Inferior parietal cortex (tissue), 1 donor: ENCODE results near the gene USP35.
"Not testable (repeated sequence)": the region's sequence is repeated elsewhere in the genome, so short reads cannot be mapped to it uniquely, and the experiment has no call there.

ENCODE experiments used
- DNase-seq: peaks from one replicate; pipeline ENCODE4 v3.0.0-alpha.2; 2016; ENCODE audit errors: extremely low spot score

The USP35 gene

GRCh38 chr11:78233046-78233445 lies 44.3 kb downstream of the USP35 start:
- DNase-seq: not testable (repeated sequence)

- no peak for DNase-seq
Measured at GRCh38 chr11:78234006-78234405, 45.3 kb downstream of the USP35 start.

GRCh38 chr11:78237293-78238046 lies 48.8 kb downstream of the USP35 start:
- no peak for DNase-seq

GRCh38 chr11:78239781-78240180 lies 51.1 kb downstream of the USP35 start:
- DNase-seq: no peak

GRCh38 chr11:78241475-78241874 lies 52.8 kb downstream of the USP35 start:
- DNase-seq: no peak

GRCh38 chr11:78244080-78244479 lies 55.4 kb downstream of the USP35 start:
- no peak for DNase-seq

- DNase-seq: no peak
Measured at GRCh38 chr11:78244546-78245255, 56.0 kb downstream of the USP35 start.

- no peak for DNase-seq
Measured at GRCh38 chr11:78248191-78248590, 59.5 kb downstream of the USP35 start.

GRCh38 chr11:78248903-78249302 lies 60.2 kb downstream of the USP35 start:
- no peak for DNase-seq

GRCh38 chr11:78250099-78250498 lies 61.4 kb downstream of the USP35 start:
- DNase-seq: no peak

GRCh38 chr11:78251083-78251775 lies 62.5 kb downstream of the USP35 start:
- no peak for DNase-seq

GRCh38 chr11:78253797-78254196 lies 65.1 kb downstream of the USP35 start:
- DNase-seq: no peak

- DNase-seq: no peak
Measured at GRCh38 chr11:78254268-78254667, 65.5 kb downstream of the USP35 start.

GRCh38 chr11:78255919-78256318 lies 67.2 kb downstream of the USP35 start:
- no peak for DNase-seq

GRCh38 chr11:78256962-78257361 lies 68.2 kb downstream of the USP35 start:
- no peak for DNase-seq

- DNase-seq: no peak
Measured at GRCh38 chr11:78257654-78258053, 68.9 kb downstream of the USP35 start.

GRCh38 chr11:78259777-78260487 lies 71.2 kb downstream of the USP35 start:
- DNase-seq: no peak

GRCh38 chr11:78261367-78261766 lies 72.6 kb downstream of the USP35 start:
- DNase-seq: no peak

- no peak for DNase-seq
Measured at GRCh38 chr11:78261828-78262227, 73.1 kb downstream of the USP35 start.

GRCh38 chr11:78262238-78262637 lies 73.5 kb downstream of the USP35 start:
- no peak for DNase-seq

- DNase-seq: no peak
Measured at GRCh38 chr11:78262691-78263090, 74.0 kb downstream of the USP35 start.
